HepG2 (cell line): ENCODE measurements around the gene ENO2. TPM values are rescaled to one million over a fixed set of nuclear protein-coding genes. Genes with fewer than 3 reads are reported as not detected.

Experiments used
- ATAC-seq: fragments of 200-7000 bp; cut with Tn5 transposase; 3 replicates; pipeline ENCODE4 v1.9.1; 2020; ENCODE audit warnings: mild to moderate bottlenecking, moderate library complexity
- BruUV-seq: library from RNA; stranded (reverse); fragments of 400-500 nt; replicated peaks from 2 replicates; lab custom pipeline; 2021; lab: Mats Ljungman, UMichigan
- CTCF ChIA-PET: fragments of 300-600 bp; formaldehyde crosslinking; extraction: SDS; loops from one replicate; lab custom pipeline; 2021; ENCODE audit warnings: low total read pairs, inconsistent platforms, low intra/inter-chr PET ratio; lab: Yijun Ruan, JAX
- POLR2A ChIA-PET: fragments of 350-600 bp; sonication (Branson Sonifier 250); formaldehyde crosslinking; loops from one replicate; lab custom pipeline; 2020; ENCODE audit warnings: antibody characterized with exemption, inconsistent platforms; lab: Yijun Ruan, JAX
- DNase-seq: peaks from one replicate; pipeline ENCODE4 v3.0.0-alpha.2; 2015; ENCODE audit warnings: low spot score
- FAIRE-seq: peaks from 3 replicates; lab custom pipeline; 2011; peaks lifted over from hg19 to GRCh38; lab: Jason Lieb, UNC
- H2AFZ ChIP-seq: one replicate; pipeline ENCODE4 v1.6.1; 2011; ENCODE audit warnings: low read length, inconsistent platforms
- H3K27ac ChIP-seq: fragments of 300-600 bp; 3 replicates; pipeline ENCODE4 v1.8.0; 2011; ENCODE audit warnings: mixed run types, mild to moderate bottlenecking, mixed read lengths, low read length, inconsistent platforms; ENCODE audit not compliant: insufficient read depth; ENCODE audit errors: extremely low read length
- H3K27me3 ChIP-seq, 2 experiments: fragments of 200-600 bp in 1 of 2; 2 replicates in 1 of 2; 3 replicates in 1 of 2; pipeline versions ENCODE4 v1.6.0 to v1.8.0; 2011; ENCODE audit warnings: low read length in 2 of 2, mild to moderate bottlenecking in 2 of 2, moderate library complexity in 2 of 2, inconsistent platforms in 1 of 2; ENCODE audit not compliant: insufficient read depth in 2 of 2, control insufficient read depth in 1 of 2
- H3K36me3 ChIP-seq, 2 experiments: fragments of 200-600 bp in 1 of 2; replicated peaks in 1 of 2; 2 replicates in 1 of 2; 3 replicates in 1 of 2; pipeline versions ENCODE4 v1.5.1 to v1.8.0; 2011; ENCODE audit warnings: low read length in 2 of 2, inconsistent platforms in 1 of 2; ENCODE audit not compliant: insufficient read depth in 2 of 2, control insufficient read depth in 1 of 2
- H3K4me1 ChIP-seq: 2 replicates; pipeline ENCODE4 v1.5.1; 2012; ENCODE audit warnings: low read length, inconsistent platforms; ENCODE audit not compliant: insufficient read depth
- H3K4me2 ChIP-seq: 2 replicates; pipeline ENCODE4 v1.6.0; 2011; ENCODE audit warnings: low read depth, low read length, inconsistent platforms
- H3K4me3 ChIP-seq, 3 experiments: fragments of 200-600 bp in 1 of 3; sonication (generic), shearing (Covaris generic) in 1 of 3; replicated peaks in 1 of 3; 2 replicates each; pipeline ENCODE4 v1.5.1; 2011 to 2016; ENCODE audit warnings: low read length in 3 of 3, inconsistent platforms in 2 of 3, low read depth in 2 of 3, mild to moderate bottlenecking in 2 of 3, control low read depth in 1 of 3, mixed read lengths in 1 of 3; ENCODE audit not compliant: insufficient read depth in 1 of 3
- H3K79me2 ChIP-seq: one replicate; pipeline ENCODE4 v1.6.1; 2011; ENCODE audit warnings: low read length, inconsistent platforms; ENCODE audit not compliant: insufficient read depth
- H3K9ac ChIP-seq: 2 replicates; pipeline ENCODE4 v1.6.0; 2011; ENCODE audit warnings: mild to moderate bottlenecking, low read depth, low read length, inconsistent platforms; ENCODE audit not compliant: insufficient read depth
- H3K9me3 ChIP-seq: 2 replicates; pipeline ENCODE4 v1.5.1; 2012; ENCODE audit warnings: mild to moderate bottlenecking, low read length
- H4K20me1 ChIP-seq: 2 replicates; pipeline ENCODE4 v1.6.0; 2011; ENCODE audit warnings: inconsistent platforms, mild to moderate bottlenecking, low read length, moderate library complexity; ENCODE audit not compliant: insufficient read depth
- AKAP8 ChIP-seq: sonication (generic); formaldehyde crosslinking; IDR thresholded peaks from 2 replicates; pipeline ENCODE4 v1.5.1; 2020; ENCODE audit warnings: mild to moderate bottlenecking, missing genetic modification reagents
- ATF2 ChIP-seq: sonication (generic); formaldehyde crosslinking; IDR thresholded peaks from 2 replicates; pipeline ENCODE4 v1.4.0; 2020; ENCODE audit warnings: missing genetic modification reagents
- ISL2 ChIP-seq: sonication (generic); formaldehyde crosslinking; IDR thresholded peaks from 2 replicates; pipeline ENCODE4 v1.5.0; 2020; ENCODE audit warnings: missing genetic modification reagents
- NCOA2 ChIP-seq: sonication (generic); formaldehyde crosslinking; IDR thresholded peaks from 2 replicates; pipeline ENCODE4 v1.8.0; 2022; ENCODE audit warnings: inconsistent platforms
- U2AF2 ChIP-seq: fragments of 200-400 bp; formaldehyde crosslinking; IDR thresholded peaks from 2 replicates; pipeline ENCODE4 v1.6.1; 2017; ENCODE audit warnings: low read depth, mild to moderate bottlenecking, low read length
- ZNF354B ChIP-seq: sonication (generic); formaldehyde crosslinking; IDR thresholded peaks from 2 replicates; pipeline ENCODE4 v1.8.0; 2022; ENCODE audit warnings: mild to moderate bottlenecking, missing genetic modification reagents
- WGBS: methylation state at CpG from one replicate; pipeline ENCODE4 v1.1.6; 2017; ENCODE audit warnings: low lambda C conversion rate; 5-methylcytosine and 5-hydroxymethylcytosine counted together
- in situ Hi-C: cut with HindIII; loops from 2 replicates; pipeline ENCODE4 v1.10.0; 2017; ENCODE audit warnings: low pct_unique_long_range_greater_than_20kb; ENCODE audit not compliant: extremely low pct_ligation_motif_present
- intact Hi-C: fragments of 100-400 bp; cut with micrococcal nuclease; formaldehyde crosslinking; loops from one replicate; pipeline ENCODE4 v1.10.0; 2022; ENCODE audit not compliant: unreplicated experiment
- polyA plus RNA-seq, 8 experiments: library from polyadenylated mRNA; depleted of rRNA in 3 of 8; stranded (reverse) in 7 of 8; unstranded in 1 of 8; fragments of >200 nt; fragmentation: Illumina TruSeq in 4 of 8; extraction: Trizol in 4 of 8; gene quantifications; 2 replicates each; pipeline versions ENCODE4 v1.2.1 to v1.2.3, GENCODE V29; 2011 to 2016; ENCODE audit warnings: low read depth in 4 of 8, missing spikeins in 1 of 8, mixed read lengths in 1 of 8; ENCODE audit not compliant: insufficient read depth in 1 of 8
- total RNA-seq, 5 experiments: library from RNA; depleted of rRNA; stranded (reverse); fragments of >200 nt; fragmentation: Illumina TruSeq; extraction: Trizol; gene quantifications; 2 replicates each; pipeline ENCODE4 v1.2.3, GENCODE V29; 2016; ENCODE audit warnings: low read depth in 1 of 5
- TF ChIP-seq, protein P1 (sequence below): sonication (generic); formaldehyde crosslinking; IDR thresholded peaks from 2 replicates; pipeline ENCODE4 v1.4.0; 2020; ENCODE audit warnings: missing genetic modification reagents

The ENO2 gene
- total and polyA plus RNA-seq, 2 of the 13 experiments (the other 11 are each of a cell fraction or from before 2014, with no cell fraction given), result 19.3 to 136 TPM

DNA sequence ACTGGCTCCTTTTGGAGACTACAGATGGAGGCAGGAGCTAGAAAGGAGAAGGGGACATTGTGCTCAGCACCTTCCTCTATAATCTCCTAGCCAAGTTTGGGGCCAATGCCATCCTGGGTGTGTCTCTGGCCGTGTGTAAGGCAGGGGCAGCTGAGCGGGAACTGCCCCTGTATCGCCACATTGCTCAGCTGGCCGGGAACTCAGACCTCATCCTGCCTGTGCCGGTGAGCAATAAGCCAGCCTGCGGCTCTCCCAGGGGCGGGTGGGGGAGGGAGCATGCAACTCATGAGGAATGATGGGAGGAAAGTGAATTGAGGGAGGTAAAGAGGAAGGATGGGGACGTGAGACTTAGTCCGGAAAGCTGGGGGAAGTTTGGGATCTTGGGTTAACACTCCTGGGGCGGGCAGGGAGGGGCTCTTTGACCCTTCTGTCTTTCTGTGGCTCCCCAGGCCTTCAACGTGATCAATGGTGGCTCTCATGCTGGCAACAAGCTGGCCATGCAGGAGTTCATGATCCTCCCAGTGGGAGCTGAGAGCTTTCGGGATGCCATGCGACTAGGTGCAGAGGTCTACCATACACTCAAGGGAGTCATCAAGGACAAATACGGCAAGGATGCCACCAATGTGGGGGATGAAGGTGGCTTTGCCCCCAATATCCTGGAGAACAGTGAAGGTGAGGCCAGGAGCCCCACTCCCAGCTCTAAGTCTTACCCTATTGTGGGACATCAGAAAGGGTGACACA is 3.3 kb downstream of the ENO2 start:
- no TSS peak for BruUV-seq
- POLR2A ChIA-PET, result no interaction called here
- Histone ChIP-seq H2AFZ (no peak overlapping the region), H3K4me3 (no peak overlapping the region), H3K4me1 (peaks cover 28% of the 10 kb centered on the region), H3K4me2 (no peak overlapping the region), H3K9me3 (no peaks in the 10 kb centered on the region), H3K79me2 (peaks cover 17% of the 10 kb centered on the region), H3K9ac (no peak overlapping the region), H3K27ac (no peak overlapping the region), H3K27me3 (no peaks in the 10 kb centered on the region), H4K20me1 (no peaks in the 10 kb centered on the region), H3K36me3 (peaks cover 5 to 36% of the 10 kb centered on the region in 2 experiments; a peak in 3 of 5 replicates)
- ATAC-seq (no peak), FAIRE-seq (no peak), DNase-seq (no peak)
- intact Hi-C loops, result no loop called here
- CTCF ChIA-PET, result no interaction called here
- in situ Hi-C loops, result no loop called here
- TF ChIP-seq ZNF354B (CRISPR knock-in tag) (no peak), AKAP8 (no peak), ISL2 (no peak), U2AF2 (no peak), NCOA2 (CRISPR knock-in tag) (no peak), ATF2 (CRISPR knock-in tag) (no peak)
- TF ChIP-seq, protein P1, sequence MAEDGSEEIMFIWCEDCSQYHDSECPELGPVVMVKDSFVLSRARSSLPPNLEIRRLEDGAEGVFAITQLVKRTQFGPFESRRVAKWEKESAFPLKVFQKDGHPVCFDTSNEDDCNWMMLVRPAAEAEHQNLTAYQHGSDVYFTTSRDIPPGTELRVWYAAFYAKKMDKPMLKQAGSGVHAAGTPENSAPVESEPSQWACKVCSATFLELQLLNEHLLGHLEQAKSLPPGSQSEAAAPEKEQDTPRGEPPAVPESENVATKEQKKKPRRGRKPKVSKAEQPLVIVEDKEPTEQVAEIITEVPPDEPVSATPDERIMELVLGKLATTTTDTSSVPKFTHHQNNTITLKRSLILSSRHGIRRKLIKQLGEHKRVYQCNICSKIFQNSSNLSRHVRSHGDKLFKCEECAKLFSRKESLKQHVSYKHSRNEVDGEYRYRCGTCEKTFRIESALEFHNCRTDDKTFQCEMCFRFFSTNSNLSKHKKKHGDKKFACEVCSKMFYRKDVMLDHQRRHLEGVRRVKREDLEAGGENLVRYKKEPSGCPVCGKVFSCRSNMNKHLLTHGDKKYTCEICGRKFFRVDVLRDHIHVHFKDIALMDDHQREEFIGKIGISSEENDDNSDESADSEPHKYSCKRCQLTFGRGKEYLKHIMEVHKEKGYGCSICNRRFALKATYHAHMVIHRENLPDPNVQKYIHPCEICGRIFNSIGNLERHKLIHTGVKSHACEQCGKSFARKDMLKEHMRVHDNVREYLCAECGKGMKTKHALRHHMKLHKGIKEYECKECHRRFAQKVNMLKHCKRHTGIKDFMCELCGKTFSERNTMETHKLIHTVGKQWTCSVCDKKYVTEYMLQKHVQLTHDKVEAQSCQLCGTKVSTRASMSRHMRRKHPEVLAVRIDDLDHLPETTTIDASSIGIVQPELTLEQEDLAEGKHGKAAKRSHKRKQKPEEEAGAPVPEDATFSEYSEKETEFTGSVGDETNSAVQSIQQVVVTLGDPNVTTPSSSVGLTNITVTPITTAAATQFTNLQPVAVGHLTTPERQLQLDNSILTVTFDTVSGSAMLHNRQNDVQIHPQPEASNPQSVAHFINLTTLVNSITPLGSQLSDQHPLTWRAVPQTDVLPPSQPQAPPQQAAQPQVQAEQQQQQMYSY (CRISPR knock-in tag), result no peak
- WGBS, result 94% methylated on average over 13 of the region's 14 CpGs
